LNCAP (cell line): ENCODE data around the gene FOXI2.

Experiments used
- CTCF ChIP-seq: fragments of 450-650 bp; IDR thresholded peaks from 2 replicates; pipeline ENCODE4 v1.5.1; 2017; ENCODE audit warnings: mild to moderate bottlenecking

Gene FOXI2

GRCh38 chr10:127736222-127736914 lies 617 bp upstream of the FOXI2 start:
- TF ChIP-seq CTCF: no peak

- no peak for TF ChIP-seq CTCF
Measured at GRCh38 chr10:127737563-127738511, 852 bp downstream of the FOXI2 start.

GRCh38 chr10:127738512-127739424 lies 1.8 kb downstream of the FOXI2 start:
- TF ChIP-seq CTCF: no peak

GRCh38 chr10:127739908-127740307 lies 2.9 kb downstream of the FOXI2 start:
- TF ChIP-seq CTCF: no peak

- no peak for TF ChIP-seq CTCF
Measured at GRCh38 chr10:127740596-127740995, 3.6 kb downstream of the FOXI2 start.

GRCh38 chr10:127743205-127743604 lies 6.2 kb downstream of the FOXI2 start:
- TF ChIP-seq CTCF: no peak

- no peak for TF ChIP-seq CTCF
Measured at GRCh38 chr10:127744956-127745355, 8.0 kb downstream of the FOXI2 start.
